GM19324 (cell line): ENCODE results near the gene HS6ST1.

Source experiments
- ATAC-seq: cut with Tn5 transposase; IDR thresholded peaks from one replicate; pipeline ENCODE4 v1.9.1; 2021; ENCODE audit warnings: mild to moderate bottlenecking, moderate library complexity; ENCODE audit not compliant: unreplicated experiment, low FRiP score

The HS6ST1 gene

DNA sequence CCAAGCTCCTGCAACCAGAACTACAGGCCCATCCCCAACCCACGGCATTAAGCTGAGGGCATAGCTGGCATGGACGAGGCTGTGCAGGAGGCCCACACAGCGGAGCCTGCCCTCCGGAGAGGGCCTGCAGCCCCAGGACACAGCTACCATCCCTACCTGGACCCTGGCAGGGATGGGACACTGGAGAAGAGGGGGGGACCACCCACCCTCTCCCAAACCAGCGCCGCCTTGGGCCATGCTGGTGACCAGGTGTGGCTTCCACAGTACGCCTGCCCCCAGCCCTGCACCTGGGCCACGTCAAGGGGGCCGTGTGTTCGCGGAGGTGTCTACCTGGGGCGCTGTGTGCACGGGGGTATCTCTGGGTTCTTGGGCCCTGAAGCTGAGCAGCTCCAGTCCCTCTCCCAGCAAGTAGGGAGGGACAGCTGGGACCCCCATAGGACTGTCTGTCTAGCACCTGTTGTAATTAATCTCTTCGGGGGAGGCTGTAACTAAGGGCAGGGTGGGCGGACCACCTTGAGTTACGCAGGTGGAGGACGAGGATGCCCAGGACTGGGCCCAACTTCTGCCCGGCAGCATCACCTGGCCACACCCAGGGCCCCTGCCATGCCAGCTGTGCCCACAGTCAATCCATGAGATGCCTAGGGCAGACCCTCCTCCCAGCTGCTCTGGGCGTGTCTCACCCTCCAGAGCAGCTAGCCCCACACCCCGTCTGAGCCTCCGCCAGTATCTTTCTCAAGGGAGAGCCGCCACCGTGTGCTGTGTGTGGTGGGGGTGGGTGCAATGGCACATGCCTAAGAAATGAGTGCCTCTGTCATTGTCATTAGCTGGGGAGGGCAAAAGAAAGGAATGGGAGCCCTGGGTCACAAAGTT is 18.3 kb downstream of the HS6ST1 start:
- no peak for ATAC-seq

DNA sequence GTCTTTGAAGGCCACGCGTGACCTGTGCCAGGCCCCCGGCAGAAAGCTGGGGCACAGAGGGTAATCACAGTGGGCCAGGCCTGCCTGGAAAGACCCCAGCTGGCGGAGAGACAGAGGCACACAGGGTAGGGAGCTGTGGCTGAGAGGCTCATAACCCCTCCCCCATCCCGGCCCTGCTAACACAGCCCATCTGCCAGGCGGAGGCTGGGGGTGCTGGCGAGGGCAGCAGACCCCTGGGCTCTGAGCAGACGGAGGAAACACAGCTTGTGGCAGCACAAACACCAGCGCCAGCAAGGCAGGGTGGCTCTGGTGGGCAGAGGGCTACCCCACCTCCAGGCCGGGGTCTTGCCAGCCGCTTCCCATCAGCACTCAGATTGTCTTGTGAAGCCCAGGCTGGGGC is 19.0 kb downstream of the HS6ST1 start:
- ATAC-seq = no peak

DNA sequence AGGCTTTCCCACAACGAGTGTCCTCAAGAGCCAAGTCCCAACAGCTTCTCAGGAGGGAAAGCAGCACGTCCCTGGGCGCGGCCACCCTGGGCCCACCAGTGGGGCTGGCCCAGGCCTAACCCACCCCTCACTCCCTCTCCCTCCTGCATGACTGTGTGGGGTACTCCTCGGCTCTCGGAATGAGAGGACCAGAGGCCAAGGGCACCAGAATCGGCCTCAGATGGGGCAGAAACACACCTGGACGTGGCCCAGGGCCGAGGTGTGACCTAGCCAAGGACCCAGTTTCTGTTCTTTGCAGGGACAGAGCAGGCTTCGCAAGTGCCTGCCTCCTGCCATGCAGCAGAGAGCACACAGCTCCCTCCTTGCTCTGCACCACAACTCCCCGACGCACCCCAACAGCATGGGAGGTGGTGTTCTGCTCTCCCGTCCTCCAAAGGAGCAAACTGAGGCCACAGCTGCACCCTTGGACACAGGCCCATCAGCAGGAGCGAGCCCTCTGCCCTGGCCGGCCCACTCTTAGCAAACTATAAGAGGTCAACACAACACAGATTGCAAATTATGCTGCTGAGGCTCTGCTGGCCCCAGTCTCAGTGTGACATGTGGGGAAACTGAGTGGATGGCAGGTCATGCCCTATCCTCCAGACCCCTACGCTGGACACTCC is 19.7 kb downstream of the HS6ST1 start:
- no peak for ATAC-seq

DNA sequence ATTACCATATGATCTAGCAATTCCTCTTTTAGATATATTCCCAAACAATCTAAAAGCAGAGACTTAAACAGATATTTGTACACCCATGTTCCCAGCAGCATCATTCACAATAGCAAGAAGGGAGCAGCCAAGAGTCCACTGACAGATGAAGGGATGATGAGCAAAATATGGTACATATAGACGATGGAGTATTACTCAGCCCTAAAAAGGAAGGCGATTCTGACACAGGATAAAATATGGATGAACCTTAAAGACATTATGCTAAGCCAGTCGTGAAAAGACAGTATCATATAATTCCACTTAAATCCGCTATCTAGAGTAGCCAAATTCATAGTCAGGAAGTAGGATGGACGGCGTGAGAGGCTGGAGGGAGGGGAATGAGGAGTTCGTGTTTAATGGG is 20.4 kb downstream of the HS6ST1 start:
- ATAC-seq = no peak

DNA sequence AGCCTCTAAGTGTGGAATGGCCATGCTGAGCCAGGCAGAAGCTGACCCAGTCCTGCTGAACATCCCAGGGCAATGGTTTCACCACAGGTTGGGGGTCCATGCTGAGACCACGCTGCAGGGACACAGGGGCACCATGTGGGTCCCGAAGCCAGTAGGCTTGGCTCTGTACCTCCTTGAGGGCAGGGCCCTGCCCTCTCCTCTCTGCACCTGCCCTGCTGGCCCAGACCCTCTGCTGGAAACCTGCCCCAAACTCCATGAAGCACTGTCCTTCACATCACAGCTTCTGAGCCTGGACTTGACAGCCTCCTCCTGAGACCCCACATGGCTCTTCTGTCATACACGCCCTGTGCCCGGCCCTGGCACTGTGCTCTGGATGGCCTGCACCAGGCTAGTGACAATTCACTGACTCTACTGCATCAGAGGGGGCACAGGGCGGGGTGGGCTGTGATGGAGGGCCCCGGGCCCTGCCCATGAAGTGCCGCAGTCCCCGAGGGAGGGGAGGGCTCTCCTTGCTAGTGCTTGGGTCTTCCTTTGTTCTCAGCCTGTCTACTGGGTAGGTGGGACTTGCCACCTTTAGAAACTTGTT is 24.7 kb downstream of the HS6ST1 start:
- no peak for ATAC-seq

DNA sequence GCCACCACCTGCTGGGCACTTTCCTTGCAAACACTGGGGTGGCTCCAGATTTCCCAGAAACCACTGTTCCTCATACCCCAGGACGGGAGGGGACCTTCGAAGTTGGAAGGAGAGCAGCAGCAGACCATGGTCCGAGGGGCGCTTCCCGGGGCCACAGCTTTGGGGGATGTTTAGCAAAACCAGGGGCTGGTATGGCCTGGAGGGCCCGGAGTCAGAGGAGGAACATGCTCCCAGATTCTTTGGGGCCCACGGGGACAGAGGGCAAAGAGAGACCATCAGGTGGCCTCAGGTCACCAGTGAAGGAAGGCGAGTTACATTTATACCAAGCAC is 25.3 kb downstream of the HS6ST1 start:
- no peak for ATAC-seq

DNA sequence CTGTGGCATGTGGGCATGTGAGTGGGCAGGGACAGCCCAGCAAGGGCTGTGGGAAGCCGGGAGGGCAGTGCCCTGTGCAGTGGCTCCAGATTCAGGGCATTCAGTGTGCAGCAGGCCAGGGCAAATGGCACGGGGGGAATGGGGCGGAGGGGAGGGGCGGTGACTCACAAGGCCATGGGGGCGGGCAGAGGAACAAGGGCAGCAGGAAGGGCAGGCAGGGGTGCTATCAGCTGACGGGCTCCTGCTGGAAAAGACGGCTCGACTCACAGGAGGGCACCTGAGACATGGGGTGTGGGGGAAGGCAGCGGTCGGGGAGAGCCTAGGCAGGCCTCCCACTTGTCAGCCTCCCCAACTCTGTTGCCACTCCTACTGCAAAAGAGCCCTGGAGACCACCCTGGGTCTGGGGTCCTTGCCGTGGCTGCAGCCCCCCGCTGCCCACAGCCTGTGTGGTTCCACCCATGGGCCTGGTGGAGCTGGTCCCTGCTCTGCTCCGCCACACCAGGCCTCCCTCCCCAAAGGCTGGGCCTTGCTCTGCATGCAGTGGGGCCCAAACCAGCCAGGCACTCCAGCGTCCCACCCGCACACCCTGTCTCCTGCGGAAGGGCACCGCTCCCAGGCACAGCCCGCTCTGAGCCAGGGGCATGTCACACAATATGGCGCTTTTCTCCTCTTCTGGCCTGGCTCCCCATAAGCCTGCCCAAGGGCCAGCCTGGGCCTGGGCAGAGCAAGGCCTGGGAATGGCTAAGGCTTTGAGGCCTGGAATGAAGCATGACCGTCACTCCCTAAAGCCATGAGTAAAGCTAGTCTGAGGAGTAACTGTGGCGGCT is 25.9 kb downstream of the HS6ST1 start:
- no peak for ATAC-seq

DNA sequence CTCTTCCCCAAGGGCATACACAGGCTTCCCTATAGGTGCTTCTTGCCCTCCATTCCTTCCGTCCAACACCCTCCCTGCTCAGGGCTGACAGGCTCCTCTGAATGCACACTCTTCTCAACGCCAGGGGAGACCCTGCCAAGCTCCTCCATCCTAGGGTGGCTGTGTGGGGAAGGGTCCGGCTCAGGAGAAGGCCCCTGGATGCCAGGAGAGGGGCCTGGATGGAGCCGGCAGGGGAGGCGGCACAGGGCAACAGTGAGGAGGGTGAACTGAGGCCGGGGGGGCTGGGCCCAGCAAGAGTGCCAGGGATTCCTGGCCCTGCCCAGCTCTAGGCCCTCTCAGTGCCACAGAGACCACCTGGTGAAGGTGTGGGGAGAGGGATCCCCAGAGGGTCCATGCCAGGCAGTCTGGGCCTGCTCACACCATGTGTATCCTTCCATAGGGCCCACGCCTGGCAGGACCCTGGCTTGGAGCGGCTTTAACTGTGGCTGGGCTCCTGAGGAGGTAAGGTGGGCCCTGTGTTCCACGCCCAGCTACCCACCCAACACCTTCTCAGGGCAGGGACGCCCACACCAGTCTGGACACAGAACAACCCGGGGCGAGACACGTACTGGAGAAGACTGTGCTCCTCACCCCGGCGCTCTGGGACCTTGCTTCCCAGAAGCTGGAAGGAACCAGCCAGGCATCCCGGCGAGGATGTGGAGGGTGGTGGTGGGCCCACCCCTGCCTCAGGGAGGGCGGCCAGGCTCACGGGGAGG is 26.6 kb downstream of the HS6ST1 start:
- no peak for ATAC-seq

DNA sequence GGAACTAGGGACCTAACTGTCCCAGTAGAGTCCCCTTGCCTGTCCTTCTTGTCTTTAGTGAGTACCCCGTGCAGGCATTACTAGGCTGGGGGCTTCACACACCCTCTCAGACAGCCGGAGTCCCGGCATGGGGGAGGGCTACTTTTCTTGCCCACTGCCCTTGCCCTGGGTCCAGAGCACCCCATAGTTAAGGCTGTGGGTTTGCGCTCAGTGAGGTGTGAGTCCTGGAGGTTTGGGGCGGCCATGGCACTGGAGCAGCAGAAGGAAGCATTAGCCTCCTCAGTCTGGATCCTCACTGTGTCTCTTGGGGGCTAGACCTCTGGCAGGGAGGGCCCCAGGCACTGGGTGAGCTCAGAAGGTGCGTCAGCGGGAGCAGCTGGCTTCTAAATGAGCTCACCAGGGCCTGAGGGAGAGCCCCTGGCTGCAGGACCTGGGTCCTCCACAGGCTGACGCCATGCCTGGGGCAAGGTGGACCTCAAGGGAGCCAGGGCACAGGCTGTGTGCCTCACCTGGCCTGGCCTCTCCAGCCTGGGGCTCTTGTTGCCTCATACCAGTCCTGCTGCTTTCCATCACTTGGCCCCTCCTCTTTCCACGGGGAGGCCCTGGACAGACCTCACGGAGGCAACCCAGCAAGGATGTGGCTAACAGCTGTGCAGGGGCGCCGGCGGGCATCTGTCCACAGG is 27.4 kb downstream of the HS6ST1 start:
- no peak for ATAC-seq

DNA sequence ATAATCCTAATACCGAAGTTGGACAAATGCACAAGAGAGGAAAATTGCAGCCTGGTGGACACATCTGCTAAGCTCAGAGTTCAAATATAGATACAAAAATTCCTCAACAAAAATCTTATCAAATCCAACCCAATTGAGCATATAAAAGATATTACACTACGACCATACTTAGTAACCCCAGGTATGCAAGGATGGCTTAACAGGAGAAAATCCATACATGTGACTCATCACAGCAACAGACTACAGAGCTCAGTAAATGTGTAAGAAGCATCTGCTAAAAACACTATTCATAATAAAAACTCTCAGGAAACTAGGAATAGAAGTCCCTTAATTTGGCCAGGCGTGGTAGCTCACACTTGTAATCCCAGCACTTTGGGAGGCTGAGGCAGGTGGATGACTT is 28.3 kb downstream of the HS6ST1 start:
- ATAC-seq = no peak

DNA sequence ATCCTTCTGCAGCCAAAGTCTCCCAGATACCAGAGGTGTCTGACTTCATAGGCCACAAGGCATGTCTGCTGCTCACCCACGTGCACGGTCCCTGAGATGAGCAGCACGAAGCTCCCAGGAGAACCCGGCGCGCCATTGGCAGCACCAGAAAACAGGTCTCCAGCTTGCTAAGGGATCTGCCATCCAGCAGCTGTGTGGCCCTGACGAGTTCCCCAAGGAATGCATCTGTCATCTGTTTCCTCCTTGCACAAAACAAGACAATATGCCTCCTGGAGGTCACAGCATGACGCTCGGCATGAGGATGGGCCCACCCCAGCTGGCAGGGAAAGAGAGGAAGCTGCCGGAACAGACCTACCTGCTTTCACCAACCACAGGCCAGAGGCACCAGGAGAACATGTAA is 29.2 kb downstream of the HS6ST1 start:
- no peak for ATAC-seq

DNA sequence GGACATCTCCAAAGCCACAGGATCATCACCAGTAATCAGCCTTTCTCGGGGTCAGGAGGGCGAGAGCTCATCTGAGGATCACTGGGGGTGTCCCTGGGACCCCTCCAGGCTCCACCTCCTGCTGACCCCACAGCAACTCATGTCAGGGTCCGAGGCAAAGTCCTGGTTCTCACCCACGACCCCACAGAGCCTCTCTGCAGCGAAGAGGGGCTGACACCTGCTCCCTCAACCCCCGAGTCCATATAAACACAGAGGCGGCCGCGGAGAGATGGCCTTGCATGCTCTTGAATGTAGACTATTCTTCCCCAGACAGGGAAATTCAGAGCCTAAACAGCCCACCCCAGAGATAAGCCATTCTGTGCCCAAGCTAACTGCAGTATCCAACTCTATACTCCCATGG is 29.9 kb downstream of the HS6ST1 start:
- ATAC-seq = no peak

DNA sequence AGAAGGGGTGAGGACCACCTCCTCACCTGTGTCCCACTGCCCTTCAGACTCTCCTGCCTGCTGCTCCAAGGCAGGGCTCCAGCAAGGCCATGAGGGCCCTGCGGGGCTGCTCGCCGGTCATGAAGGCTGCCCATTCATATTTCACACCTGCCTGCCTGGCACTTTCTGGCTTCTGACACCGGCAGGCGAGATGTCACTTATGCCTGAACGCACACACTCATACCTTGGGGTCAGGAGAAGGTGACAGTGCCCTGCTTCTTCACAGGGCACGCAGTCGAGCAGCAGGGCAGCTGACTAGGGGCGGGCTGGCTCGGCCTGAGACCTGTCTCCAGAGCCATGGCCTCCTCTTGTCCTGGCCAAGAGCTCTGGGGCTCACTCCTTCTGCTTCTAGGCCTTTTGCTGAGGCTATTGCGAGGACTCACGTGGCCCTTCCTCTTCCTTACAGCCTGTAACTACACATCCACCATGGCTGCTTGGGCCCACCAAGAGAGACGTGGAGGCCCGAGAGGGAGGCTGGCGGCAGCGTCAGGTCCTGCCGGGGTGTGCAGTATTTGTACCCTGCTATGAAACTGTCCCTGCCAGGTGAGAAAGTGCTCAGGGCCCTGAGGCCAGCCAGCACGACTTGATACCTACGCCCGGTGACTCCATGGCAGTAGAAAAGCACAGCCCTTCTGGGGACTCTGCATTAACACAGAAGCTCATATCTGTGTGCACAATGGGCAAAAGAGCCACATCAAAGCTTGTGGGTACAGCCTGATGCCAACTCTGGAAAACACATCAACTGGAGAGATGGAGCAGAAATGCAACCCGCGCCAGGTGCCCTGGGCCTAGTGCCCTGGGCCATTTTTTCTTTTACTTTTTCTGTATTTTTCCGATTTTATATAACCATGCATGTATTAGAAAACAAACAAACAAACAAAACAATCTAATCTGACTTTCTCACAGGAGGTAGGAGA is 30.6 kb downstream of the HS6ST1 start:
- ATAC-seq = no peak

DNA sequence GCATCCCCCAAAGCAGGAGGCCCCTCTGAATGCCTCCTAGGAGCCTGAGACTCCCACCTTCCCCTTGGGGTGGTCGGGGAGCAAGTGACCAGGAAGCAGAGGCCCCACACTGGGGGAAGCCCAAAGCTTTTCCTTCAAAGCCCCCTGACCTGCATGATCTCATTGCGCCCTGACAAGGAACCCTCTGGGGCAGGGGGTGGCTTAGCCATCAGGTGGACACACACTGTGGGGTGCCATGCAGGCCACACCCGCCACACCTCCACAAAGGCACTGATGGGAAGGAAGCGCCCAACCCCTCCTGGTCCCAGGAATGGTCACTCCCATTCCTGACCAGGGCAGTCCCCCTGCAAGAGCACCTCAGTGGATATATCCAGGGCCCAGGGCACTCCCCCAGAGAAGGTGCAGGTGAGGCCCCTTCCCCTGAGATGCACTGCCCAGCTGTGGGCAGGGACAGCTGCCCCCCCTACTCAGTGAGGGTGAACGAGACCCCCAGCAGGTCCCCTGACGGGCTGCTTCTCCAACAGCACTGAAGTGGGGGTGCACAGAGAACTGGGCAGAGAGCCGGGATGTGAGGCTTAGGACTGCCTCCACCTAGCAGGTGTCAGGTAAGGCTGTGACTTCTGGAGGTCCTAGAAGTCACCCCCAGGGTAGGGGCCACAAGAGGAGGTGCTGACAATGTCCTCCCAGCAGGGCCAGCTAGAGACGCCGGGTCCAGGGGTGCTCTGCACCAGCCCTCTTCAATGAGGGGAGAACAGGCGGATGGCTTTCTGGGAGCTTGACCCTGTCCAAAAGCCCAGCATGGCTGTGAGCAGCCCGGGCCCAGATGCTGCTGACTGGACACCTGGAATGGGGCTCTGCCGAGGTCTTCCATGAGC is 31.5 kb downstream of the HS6ST1 start:
- no peak for ATAC-seq

DNA sequence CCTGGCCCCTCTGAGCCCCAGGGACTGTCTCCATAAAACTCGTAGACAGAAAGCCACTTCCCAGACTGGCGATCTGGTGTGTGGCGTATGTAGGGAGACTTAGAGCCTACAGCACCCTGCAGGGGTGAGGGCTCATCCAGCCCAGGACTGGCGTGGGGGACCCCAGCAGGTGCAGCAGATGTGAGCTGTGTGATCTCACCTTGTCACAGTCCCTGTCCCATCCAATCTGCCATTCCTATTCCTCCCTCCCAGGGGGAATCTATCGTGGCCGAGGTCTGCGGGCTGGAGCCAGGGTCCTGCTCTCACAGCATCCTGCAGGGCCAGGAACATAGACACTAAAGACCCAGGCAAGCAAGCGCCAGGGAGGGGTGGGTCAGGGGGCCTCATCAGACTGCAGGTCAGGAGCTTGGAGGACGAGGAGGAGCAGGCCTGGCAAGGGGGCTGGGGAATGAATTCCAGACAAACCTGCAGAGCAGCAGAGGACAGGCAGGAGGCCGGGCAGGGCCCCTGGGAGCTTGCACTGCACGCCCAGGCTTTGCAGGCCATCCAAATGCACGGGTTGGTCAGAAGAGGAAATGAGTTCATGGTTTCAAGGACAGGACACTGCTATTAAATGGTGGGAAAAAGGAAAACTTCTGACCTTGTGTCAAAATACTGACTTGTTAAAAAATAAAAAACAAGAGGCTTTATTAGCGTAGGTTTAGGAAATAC is 32.5 kb downstream of the HS6ST1 start:
- ATAC-seq = no peak

DNA sequence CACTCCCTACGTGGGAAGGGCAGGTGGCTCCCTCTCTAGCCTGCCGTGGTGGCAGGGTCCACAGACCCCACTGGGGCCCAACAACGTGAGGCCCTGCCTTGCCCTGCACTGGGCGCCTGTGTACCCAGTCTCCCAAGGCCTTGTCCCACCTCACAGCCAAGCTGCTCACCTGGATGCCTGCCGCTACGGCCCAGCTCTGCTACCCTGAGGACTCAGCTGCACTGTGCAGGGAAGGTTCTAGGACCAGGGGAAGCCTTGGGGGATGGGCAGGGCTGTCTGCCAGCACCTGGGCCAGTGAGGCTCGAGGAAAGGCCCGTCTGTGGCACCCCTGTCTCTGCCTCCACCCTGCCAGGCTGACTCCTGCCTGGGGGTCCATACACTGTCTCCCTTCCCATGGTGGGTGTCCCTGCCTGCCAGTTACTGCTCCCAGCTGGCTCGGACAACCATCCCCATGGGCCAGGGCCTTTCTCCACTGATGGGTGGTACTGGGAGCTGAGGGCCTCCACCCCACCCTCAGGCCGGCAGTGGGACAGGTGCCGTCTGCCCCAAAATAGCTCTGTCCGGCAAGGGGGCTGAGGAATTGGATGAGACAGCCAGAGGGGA is 33.2 kb downstream of the HS6ST1 start:
- no peak for ATAC-seq

DNA sequence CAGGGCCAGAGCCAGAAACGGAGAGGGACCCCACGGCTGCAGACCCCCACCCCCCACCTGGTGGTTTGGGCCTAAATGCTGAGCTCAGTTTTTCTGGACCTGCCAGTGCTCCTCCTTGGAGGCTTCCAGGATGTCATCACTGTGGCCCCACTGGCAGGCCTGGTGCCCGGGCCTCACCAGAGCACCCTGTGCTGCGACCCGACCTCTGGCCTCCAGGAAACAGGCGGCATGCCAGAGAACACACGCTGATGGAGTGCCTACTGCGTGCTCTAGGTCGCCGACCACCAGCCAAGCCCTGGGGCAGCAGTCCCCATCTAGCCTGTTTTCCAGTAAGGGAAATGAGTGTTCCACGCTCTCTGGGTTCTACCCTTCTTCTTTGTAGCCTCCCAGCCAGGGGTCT is 33.8 kb downstream of the HS6ST1 start:
- ATAC-seq = no peak
